HUES48 (cell line): ENCODE data around the gene RMI2.
A peak's percentile ranks its signal among the peaks of the same experiment; 100 is the strongest.
"Not testable (repeated sequence)": the region's sequence is repeated elsewhere in the genome, so short reads cannot be mapped to it uniquely, and the experiment has no call there.

Experiments
- H3K27ac ChIP-seq: one replicate; pipeline ENCODE4 v1.7.0; 2013; ENCODE audit warnings: low read depth, low read length, inconsistent platforms
- H3K27me3 ChIP-seq: 2 replicates; pipeline ENCODE4 v1.6.1; 2013; ENCODE audit warnings: mild to moderate bottlenecking, low read length; ENCODE audit not compliant: control insufficient read depth, insufficient read depth
- H3K36me3 ChIP-seq: 2 replicates; pipeline ENCODE4 v1.6.1; 2013; ENCODE audit warnings: low read length; ENCODE audit not compliant: control insufficient read depth, insufficient read depth
- H3K4me1 ChIP-seq: 2 replicates; pipeline ENCODE4 v1.6.1; 2013; ENCODE audit warnings: mild to moderate bottlenecking, low read length; ENCODE audit not compliant: control insufficient read depth, insufficient read depth
- H3K4me3 ChIP-seq: 2 replicates; pipeline ENCODE4 v1.5.1; 2013; ENCODE audit warnings: mild to moderate bottlenecking, low read depth, low read length
- H3K9ac ChIP-seq: 2 replicates; pipeline ENCODE4 v1.6.1; 2013; ENCODE audit warnings: mild to moderate bottlenecking, low read depth, low read length, moderate library complexity
- H3K9me3 ChIP-seq: 2 replicates; pipeline ENCODE4 v1.6.1; 2013; ENCODE audit warnings: low read length; ENCODE audit not compliant: control insufficient read depth, insufficient read depth

RMI2 gene

DNA sequence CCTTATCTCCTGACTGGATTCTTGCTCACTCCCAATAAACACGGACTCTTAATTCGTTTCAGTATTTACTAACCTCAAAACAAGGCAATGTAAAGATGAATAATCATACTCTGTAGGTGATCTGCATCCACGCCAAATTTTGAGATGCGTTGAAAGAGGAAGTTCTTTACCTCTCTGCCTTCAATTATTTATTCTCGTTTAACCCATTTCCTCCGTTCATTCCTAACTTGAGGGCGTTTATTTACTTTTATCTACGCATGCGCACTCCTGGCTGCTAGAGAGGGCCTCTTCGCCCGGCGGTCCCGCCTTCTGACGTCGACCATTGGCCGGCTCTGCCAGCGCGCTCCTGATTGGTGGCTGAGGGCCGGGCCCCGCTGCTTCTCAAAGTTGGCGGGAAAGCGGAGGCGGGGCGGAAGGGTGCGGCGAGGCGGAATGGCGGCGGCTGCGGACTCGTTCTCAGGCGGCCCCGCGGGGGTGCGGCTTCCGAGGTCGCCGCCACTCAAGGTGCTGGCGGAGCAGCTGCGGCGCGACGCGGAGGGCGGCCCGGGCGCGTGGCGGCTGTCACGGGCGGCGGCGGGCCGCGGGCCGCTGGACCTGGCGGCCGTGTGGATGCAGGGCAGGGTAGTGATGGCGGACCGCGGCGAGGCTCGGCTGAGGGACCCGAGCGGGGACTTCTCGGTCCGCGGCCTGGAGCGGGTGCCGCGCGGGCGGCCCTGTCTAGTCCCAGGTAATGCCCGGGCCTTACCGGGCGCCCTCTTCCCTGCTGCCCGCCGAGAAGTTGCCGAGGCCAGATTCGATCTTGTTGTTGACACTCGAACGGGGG lies at the start of gene RMI2:
RMI2 (plus strand) TSS at position 420 of the 823 bp plus-strand sequence; CDS start at position 433, 13 bp downstream.
- Histone ChIP-seq H3K36me3 (peaks cover 9% of the 10 kb centered on the region; the same call in 1 of the 2 replicates), H3K4me1 (peaks cover 28% of the 10 kb centered on the region), H3K27me3 (no peaks in the 10 kb centered on the region), H3K9ac (peak within 1 kb of the TSS; percentile 85), H3K27ac (peak within 1 kb of the TSS; percentile 72), H3K9me3 (no peaks in the 10 kb centered on the region), H3K4me3 (peak within 1 kb of the TSS; percentile 79)

- H3K4me1 ChIP-seq = peaks cover 23% of the 10 kb centered on the region
- no peak overlapping the region for H3K4me3 ChIP-seq
- H3K27ac ChIP-seq = no peak overlapping the region
- H3K9ac ChIP-seq = no peak overlapping the region
- no peaks in the 10 kb centered on the region for H3K27me3 ChIP-seq
- no peaks in the 10 kb centered on the region for H3K36me3 ChIP-seq
- H3K9me3 ChIP-seq = no peaks in the 10 kb centered on the region
Measured at GRCh38 chr16:11295672-11296071, 49.6 kb upstream of the RMI2 start.

- peaks cover 23% of the 10 kb centered on the region for H3K4me1 ChIP-seq
- no peak overlapping the region for H3K27ac ChIP-seq
Measured at GRCh38 chr16:11296351-11296705, 48.9 kb upstream of the RMI2 start.

GRCh38 chr16:11296706-11297491 lies 48.4 kb upstream of the RMI2 start:
- H3K4me1 ChIP-seq = peaks cover 19% of the 10 kb centered on the region

More at GRCh38 chr16:11296351-11296705, 48.9 kb upstream of the RMI2 start:
- Histone ChIP-seq H3K9me3 (no peaks in the 10 kb centered on the region), H3K36me3 (no peaks in the 10 kb centered on the region), H3K27me3 (no peaks in the 10 kb centered on the region), H3K9ac (no peak overlapping the region), H3K4me3 (no peak overlapping the region)

DNA sequence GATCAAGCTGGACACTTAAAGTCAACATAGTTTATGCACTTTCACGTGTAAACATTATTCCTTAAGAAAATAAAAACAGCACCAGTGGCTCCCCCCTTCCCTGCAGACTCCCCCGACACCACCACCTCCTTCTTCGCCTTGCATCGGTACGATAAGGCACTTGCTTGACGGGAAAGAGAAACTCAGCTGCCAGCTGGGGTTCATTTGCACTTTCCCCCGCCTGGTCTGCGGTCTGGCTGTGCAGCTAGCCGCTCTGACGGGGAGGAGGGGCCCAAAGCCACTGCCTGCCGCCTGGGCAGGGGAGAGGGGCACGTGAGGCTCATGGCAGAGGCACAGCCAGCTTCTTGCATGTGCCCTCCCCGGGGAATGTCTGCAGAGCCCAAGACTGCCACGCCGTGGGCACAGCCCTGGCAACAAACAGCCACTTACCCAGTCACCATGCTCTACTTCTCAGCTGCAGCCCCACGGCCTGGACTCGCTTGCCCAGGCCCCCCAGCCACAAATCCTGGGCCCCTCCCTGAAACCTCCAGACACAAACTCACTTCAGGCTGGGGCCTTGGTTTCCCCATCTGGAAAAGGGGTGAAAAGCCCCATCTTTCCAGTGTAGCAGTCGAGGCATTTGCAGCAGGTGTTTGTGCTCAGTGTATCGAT lies 47.6 kb upstream of the RMI2 start:
- H3K9ac ChIP-seq = no peak overlapping the region
- no peak overlapping the region for H3K4me3 ChIP-seq
- no peaks in the 10 kb centered on the region for H3K9me3 ChIP-seq
- H3K36me3 ChIP-seq = no peaks in the 10 kb centered on the region
- peaks cover 19% of the 10 kb centered on the region for H3K4me1 ChIP-seq
- H3K27me3 ChIP-seq = no peaks in the 10 kb centered on the region
- no peak overlapping the region for H3K27ac ChIP-seq

More at GRCh38 chr16:11296706-11297491, 48.4 kb upstream of the RMI2 start:
- Histone ChIP-seq H3K27ac (no peak overlapping the region), H3K9me3 (no peaks in the 10 kb centered on the region), H3K27me3 (no peaks in the 10 kb centered on the region), H3K9ac (no peak overlapping the region), H3K36me3 (no peaks in the 10 kb centered on the region), H3K4me3 (no peak overlapping the region)

DNA sequence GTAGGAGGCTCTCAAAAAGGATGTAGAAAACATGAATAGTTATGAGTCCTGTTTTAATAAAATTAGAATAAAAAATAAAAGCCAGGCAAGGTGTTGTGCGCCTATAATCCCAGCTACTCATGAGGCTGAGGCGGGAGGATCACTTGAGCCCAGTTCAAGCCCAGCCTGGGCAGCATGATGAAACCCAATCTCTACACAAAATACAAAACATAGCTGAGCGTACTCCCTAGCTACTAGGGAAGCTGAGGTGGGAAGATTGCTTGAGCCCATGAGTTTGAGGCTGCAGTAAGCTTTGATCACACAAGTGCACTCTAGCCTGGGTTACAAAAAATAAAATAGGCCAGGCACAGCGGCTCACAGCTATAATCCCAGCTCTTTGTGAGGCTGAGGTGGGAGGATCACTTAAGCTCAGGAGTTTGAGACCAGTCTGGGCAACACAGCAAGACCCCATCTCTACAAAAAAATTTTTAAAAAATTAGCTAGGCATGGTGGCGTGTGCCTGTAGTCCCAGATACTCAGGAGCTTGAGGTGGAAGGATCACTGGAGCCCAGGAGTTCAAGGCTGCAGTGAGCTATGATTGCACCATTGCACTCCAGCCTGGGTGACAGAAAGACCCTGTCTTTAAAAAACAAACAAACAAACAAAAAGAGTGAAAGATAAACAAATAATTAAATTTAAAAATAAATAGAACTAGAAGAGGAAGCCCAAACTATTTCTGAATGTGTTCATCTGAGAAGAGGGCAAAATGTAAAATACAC lies 46.9 kb upstream of the RMI2 start:
- Histone ChIP-seq H3K9me3 (no peaks in the 10 kb centered on the region), H3K4me3 (no peak overlapping the region), H3K27ac (no peak overlapping the region), H3K27me3 (no peaks in the 10 kb centered on the region), H3K36me3 (no peaks in the 10 kb centered on the region), H3K4me1 (peaks cover 19% of the 10 kb centered on the region), H3K9ac (no peak overlapping the region)

DNA sequence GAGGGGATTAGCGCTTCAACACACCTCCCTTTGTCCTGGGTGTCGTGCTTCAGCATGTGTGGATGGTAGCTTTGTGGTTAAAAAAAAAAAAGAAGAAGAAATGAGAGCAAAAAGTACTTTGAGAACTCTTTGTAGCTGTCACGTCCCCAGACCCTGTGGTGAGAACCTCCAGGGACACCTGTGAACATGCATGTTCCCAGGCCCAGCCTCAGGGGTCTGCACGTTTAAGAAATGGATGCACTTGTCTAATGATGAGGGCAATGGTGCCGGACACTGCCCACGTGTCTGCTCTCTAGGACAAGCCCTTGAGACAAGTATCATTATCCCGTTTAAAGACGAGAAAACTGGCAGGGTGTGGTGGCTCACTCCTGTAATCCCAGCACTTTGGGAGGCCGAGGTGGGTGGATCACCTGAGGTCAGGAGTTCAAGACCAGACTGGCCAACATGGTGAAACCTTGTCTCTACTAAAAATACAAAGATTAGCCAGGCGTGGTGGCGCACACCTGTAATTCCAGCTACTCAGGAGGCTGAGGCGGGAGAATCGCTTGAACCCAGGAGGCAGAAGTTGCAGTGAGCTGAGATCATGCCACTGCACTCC lies 46.2 kb upstream of the RMI2 start:
- not testable (repeated sequence) for H3K9me3 ChIP-seq, H3K36me3 ChIP-seq, H3K27me3 ChIP-seq, H3K27ac ChIP-seq, H3K9ac ChIP-seq, H3K4me3 ChIP-seq
- H3K4me1 ChIP-seq = peaks cover 19% of the 10 kb centered on the region

DNA sequence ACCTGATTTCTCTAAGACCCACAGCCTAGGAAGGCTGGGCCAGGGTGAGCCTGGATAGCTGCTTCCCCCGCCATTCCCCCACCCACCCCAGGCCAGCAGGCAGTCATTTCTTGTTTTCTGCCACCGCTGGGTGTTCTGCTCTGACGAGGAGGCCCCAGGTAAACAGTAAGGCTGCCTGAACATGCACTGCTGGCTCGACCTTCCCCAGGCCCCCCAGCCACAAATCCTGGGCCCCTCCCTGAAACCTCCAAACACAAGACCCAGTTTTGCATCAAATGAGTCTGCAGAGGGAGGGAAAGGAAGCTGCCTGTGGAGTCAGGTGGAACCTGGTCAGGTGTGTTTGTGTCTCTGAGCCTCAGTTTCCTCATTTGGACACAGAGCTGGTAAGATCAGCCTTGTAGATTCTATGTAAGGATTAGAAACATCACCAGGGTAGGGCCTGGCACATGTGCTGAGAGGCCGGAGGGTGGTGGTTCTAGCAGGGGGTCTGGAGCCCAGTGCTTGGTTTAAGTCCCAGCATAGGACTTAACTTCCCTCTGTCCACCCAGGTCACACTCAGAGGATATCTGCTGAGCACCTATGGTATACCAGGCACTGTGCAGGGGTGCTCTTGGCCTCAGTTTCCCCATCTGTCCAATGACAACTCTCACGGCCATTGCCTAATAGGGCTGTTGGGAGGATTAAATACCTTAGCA lies 45.2 kb upstream of the RMI2 start:
- no peak overlapping the region for H3K27ac ChIP-seq

DNA sequence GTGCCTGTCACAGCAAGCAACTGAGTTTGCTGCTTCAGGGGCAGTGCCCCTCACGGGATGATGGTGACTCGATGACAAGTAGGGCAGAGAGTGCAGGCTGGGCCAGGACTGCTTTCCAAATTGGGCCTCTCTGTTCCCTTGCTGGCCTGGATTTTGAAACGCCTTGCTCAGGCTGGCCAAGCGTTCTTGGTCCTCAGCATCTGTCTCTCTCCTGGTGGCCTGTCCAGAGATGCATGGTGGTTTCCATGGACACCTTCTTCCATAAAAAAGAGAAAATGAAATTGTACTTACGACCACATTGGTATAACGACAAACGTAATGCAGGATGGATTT lies 44.7 kb upstream of the RMI2 start:
- Histone ChIP-seq H3K4me1 (peaks cover 19% of the 10 kb centered on the region), H3K4me3 (no peak overlapping the region), H3K27ac (no peak overlapping the region)

More for the DNA sequence above, 45.2 kb upstream of the RMI2 start:
- Histone ChIP-seq H3K27me3 (no peaks in the 10 kb centered on the region), H3K4me3 (no peak overlapping the region), H3K9ac (no peak overlapping the region), H3K36me3 (no peaks in the 10 kb centered on the region), H3K9me3 (no peaks in the 10 kb centered on the region), H3K4me1 (peaks cover 19% of the 10 kb centered on the region)

More for the DNA sequence above, 44.7 kb upstream of the RMI2 start:
- no peaks in the 10 kb centered on the region for H3K27me3 ChIP-seq
- H3K9ac ChIP-seq = no peak overlapping the region
- no peaks in the 10 kb centered on the region for H3K9me3 ChIP-seq
- H3K36me3 ChIP-seq = no peaks in the 10 kb centered on the region
